ENCODE results near the gene TRAK2.

DNA sequence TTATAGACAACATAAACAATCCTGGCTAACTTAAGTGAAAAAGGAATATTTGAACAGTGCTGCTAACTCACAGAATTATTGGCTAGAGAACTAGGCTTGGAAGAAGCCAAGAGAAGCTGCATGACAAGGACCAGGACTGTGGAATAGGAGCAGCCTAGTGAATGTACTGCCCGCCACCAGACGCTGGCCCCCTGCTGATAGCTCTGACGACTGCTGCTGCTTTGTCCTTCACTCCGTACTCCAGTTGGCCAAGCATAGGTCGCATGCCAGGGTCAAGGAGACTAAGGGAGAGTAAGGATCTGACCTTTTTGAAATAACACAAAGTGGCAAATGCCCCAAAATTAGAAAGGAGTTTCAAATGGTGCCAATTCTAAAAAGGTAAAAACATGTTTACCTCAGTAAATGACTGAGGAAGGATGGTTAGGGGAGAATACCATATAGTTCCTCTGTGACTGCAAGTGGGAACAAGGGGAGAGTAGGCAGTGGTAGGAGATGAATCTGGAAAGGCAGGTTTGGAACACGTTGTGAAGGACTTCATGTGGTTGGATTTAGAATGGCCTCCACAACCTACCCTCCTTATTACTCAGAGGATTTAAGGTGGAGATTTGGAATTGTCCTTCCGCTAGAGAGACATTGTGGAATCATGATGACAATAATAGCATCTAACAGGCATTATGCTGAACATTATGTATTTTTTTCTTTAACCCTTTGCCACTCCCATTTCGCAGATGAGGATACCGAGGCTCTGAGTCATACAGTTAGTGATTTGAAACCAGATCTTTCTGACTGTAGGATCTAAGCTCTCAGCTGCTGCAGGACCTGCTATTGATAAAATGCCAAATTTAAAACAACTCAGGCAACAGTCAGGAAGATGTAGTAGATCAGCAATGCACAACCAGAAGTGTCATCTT lies 19.8 kb upstream of the TRAK2 start:
- TF ChIP-seq ZNF146 (CRISPR knock-in tag; IDR thresholded peaks at IDR 0.05; ENCODE audit: unreplicated experiment), result no peak
- TF ChIP-seq USF2 (CRISPR knock-in tag; IDR thresholded peaks at IDR 0.05), result no peak
- TF ChIP-seq CTCF (IDR thresholded peaks at IDR 0.05 in 2 of 3, conservative IDR thresholded peaks at IDR 0.05 in 1 of 3; ENCODE audit: insufficient read depth in 2 of 3, low read depth in 1 of 3, low read length in 3 of 3), result no peak
- TF ChIP-seq NFXL1 (CRISPR knock-in tag; IDR thresholded peaks at IDR 0.05), result no peak
- TF ChIP-seq, protein P1, sequence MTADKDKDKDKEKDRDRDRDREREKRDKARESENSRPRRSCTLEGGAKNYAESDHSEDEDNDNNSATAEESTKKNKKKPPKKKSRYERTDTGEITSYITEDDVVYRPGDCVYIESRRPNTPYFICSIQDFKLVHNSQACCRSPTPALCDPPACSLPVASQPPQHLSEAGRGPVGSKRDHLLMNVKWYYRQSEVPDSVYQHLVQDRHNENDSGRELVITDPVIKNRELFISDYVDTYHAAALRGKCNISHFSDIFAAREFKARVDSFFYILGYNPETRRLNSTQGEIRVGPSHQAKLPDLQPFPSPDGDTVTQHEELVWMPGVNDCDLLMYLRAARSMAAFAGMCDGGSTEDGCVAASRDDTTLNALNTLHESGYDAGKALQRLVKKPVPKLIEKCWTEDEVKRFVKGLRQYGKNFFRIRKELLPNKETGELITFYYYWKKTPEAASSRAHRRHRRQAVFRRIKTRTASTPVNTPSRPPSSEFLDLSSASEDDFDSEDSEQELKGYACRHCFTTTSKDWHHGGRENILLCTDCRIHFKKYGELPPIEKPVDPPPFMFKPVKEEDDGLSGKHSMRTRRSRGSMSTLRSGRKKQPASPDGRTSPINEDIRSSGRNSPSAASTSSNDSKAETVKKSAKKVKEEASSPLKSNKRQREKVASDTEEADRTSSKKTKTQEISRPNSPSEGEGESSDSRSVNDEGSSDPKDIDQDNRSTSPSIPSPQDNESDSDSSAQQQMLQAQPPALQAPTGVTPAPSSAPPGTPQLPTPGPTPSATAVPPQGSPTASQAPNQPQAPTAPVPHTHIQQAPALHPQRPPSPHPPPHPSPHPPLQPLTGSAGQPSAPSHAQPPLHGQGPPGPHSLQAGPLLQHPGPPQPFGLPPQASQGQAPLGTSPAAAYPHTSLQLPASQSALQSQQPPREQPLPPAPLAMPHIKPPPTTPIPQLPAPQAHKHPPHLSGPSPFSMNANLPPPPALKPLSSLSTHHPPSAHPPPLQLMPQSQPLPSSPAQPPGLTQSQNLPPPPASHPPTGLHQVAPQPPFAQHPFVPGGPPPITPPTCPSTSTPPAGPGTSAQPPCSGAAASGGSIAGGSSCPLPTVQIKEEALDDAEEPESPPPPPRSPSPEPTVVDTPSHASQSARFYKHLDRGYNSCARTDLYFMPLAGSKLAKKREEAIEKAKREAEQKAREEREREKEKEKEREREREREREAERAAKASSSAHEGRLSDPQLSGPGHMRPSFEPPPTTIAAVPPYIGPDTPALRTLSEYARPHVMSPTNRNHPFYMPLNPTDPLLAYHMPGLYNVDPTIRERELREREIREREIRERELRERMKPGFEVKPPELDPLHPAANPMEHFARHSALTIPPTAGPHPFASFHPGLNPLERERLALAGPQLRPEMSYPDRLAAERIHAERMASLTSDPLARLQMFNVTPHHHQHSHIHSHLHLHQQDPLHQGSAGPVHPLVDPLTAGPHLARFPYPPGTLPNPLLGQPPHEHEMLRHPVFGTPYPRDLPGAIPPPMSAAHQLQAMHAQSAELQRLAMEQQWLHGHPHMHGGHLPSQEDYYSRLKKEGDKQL (CRISPR knock-in tag; IDR thresholded peaks at IDR 0.05; ENCODE audit: borderline replicate concordance), result no peak
- no peak for TF ChIP-seq ESRRA (IDR thresholded peaks at IDR 0.05; ENCODE audit: borderline replicate concordance, low read depth)
- no peak for TF ChIP-seq POLR2A (conservative IDR thresholded peaks at IDR 0.05)
- TF ChIP-seq ZBTB33 (CRISPR knock-in tag; IDR thresholded peaks at IDR 0.05), result no peak
- no peak for TF ChIP-seq ZNF586 (CRISPR knock-in tag; conservative IDR thresholded peaks at IDR 0.05)

Measured in K562 (cell line).